ENCODE data around the gene FAM83C. TPM values are rescaled to one million over a fixed set of nuclear protein-coding genes. Genes with fewer than 3 reads are reported as not detected.

The FAM83C gene
- total RNA-seq, 4 donors from 2014 or later, result not detected

DNA sequence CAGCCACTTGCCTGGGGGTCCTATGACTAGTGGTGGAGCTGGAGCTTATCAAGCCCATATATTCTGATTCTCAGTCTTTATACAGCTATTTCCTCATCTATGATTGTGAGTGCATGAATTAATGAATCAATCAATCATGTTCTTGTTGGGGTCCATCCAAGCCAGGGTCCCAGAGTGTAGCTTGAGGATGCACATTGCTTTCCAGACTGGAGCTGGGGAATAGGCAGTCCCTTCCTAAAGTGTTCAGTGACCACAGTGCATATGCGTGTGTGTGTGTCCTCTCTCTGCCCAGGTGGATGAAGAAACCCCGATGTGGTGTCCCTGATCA, 40.6 kb downstream of the FAM83C start:
- no peaks in the 10 kb centered on the region for H3K27me3 ChIP-seq
- no peaks in the 10 kb centered on the region for H3K9me3 ChIP-seq
- no peak overlapping the region for H3K27ac ChIP-seq (replicated peaks in 1 of 4)
- H3K36me3 ChIP-seq, result peaks cover 3 to 23% (median 7%) of the 10 kb centered on the region in 4 donors
- no peak overlapping the region for H3K4me3 ChIP-seq
- no peak for DNase-seq (ENCODE audit: extremely low spot score)
- intact Hi-C loops (cut with DNase I), result no loop called here
- TF ChIP-seq, protein P1, sequence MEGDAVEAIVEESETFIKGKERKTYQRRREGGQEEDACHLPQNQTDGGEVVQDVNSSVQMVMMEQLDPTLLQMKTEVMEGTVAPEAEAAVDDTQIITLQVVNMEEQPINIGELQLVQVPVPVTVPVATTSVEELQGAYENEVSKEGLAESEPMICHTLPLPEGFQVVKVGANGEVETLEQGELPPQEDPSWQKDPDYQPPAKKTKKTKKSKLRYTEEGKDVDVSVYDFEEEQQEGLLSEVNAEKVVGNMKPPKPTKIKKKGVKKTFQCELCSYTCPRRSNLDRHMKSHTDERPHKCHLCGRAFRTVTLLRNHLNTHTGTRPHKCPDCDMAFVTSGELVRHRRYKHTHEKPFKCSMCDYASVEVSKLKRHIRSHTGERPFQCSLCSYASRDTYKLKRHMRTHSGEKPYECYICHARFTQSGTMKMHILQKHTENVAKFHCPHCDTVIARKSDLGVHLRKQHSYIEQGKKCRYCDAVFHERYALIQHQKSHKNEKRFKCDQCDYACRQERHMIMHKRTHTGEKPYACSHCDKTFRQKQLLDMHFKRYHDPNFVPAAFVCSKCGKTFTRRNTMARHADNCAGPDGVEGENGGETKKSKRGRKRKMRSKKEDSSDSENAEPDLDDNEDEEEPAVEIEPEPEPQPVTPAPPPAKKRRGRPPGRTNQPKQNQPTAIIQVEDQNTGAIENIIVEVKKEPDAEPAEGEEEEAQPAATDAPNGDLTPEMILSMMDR (IDR thresholded peaks at IDR 0.05), result no peak
- TF ChIP-seq EP300 (IDR thresholded peaks at IDR 0.05) (no peak), POLR2AphosphoS5 (IDR thresholded peaks at IDR 0.05) (no peak), POLR2A (IDR thresholded peaks at IDR 0.05; ENCODE audit: low read depth) (no peak)
- no peaks in the 10 kb centered on the region for H3K4me1 ChIP-seq
- WGBS, result 100% methylated on average over 2 of the region's 2 CpGs

DNA sequence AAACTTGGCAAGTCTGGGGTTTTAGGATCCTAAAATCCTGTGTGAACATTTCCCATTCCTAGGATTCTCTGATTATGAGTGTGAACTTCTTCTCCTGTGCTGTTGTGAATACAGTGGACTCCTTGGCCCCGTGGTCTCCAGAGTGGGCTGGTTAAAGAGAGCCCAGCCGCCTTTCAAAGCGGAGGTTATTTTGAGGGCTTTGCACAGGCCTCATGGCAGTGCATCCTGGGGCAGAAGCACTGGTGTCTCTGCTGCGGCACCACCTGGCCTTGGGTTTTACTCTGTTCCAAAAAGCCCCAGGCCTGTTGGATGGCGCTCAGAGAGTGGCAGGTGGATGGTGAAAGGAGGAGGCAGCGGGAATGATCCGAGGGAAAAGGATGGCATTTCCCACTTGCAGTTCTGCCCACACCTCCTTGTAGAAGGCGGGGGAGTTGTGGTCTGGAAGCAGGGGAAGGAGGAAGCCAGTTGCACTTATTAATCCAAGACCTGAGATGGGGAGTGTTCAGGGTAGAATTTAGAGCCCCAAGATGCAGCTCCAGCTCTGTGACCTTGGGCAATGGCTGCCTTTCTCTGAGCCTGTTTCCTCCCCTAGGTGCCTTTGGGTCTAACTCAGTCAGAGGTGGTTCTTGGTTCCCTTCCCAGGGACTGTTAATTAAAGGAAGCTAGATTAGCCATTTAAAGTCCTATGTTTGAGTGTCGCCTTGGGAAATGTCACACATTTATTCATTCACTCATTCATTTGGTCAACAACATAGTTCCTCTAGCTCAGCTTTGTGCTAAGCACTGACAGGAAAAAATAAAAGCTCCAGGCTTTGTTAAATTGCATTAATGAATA, 43.4 kb downstream of the FAM83C start:
- DNase-seq (ENCODE audit: extremely low spot score), result no peak
- no peaks in the 10 kb centered on the region for H3K4me1 ChIP-seq

DNA sequence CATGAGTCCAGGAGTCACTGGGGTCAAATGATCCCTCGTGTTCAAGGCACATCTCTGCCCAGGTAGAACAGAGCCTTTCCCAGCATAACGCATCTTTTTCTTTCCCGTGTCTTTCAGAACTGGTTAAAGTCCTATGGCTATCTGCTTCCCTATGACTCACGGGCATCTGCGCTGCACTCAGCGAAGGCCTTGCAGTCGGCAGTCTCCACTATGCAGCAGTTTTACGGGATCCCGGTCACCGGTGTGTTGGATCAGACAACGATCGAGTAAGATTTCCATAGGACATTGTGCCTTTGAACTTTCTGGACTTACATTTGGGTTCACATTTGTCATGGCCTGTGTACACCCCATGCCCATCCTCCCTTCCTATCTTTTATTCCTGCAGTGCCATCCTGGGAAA, 45.5 kb downstream of the FAM83C start:
- Histone ChIP-seq H3K4me3 (no peak overlapping the region), H3K27me3 (no peaks in the 10 kb centered on the region), H3K27ac (replicated peaks in 1 of 4) (no peak overlapping the region), H3K9me3 (no peaks in the 10 kb centered on the region), H3K36me3 (peaks cover 0 to 5% (median 0%) of the 10 kb centered on the region in 4 donors), H3K4me1 (no peaks in the 10 kb centered on the region)
- DNase-seq (ENCODE audit: extremely low spot score), result no peak
- TF ChIP-seq EP300 (IDR thresholded peaks at IDR 0.05) (no peak), POLR2A (IDR thresholded peaks at IDR 0.05; ENCODE audit: low read depth) (no peak), POLR2AphosphoS5 (IDR thresholded peaks at IDR 0.05) (no peak)
- TF ChIP-seq, protein P1 (IDR thresholded peaks at IDR 0.05), result no peak
- intact Hi-C loops (cut with DNase I), result no loop called here
- WGBS, result 94% methylated on average over 12 of the region's 12 CpGs

More for the DNA sequence above, 43.4 kb downstream of the FAM83C start:
- H3K27ac ChIP-seq (replicated peaks in 1 of 4), result no peak overlapping the region
- H3K27me3 ChIP-seq, result no peaks in the 10 kb centered on the region
- H3K4me3 ChIP-seq, result no peak overlapping the region
- peaks cover 0 to 5% (median 0%) of the 10 kb centered on the region in 4 donors for H3K36me3 ChIP-seq
- H3K9me3 ChIP-seq, result no peaks in the 10 kb centered on the region
- intact Hi-C loops (cut with DNase I), result no loop called here
- TF ChIP-seq EP300 (IDR thresholded peaks at IDR 0.05) (no peak), POLR2A (IDR thresholded peaks at IDR 0.05; ENCODE audit: low read depth) (no peak), POLR2AphosphoS5 (IDR thresholded peaks at IDR 0.05) (no peak)
- TF ChIP-seq, protein P1 (IDR thresholded peaks at IDR 0.05), result no peak
- WGBS, result 88% methylated on average over 7 of the region's 9 CpGs

DNA sequence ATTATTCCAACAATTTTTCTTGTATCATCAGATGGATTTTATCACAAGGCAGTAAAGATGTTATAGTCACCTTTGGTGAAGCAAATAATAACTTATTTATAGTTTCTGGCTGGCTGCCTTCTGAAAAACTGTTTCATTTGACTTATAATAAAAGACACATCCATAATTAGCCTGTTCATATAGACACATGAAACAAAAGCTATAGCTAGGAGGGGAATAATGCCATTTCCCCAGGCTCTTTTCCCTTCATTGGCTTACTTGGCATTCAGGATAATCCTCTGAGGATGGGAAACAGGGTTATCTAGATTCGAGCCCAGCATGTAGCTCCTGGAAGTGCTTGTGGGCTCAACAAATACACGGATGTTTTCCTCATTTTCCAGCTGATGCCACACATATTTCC, 48.2 kb downstream of the FAM83C start:
- Histone ChIP-seq H3K36me3 (peaks cover 0 to 5% (median 0%) of the 10 kb centered on the region in 4 donors), H3K4me1 (no peaks in the 10 kb centered on the region), H3K27me3 (no peaks in the 10 kb centered on the region), H3K9me3 (no peaks in the 10 kb centered on the region), H3K4me3 (no peak overlapping the region), H3K27ac (replicated peaks in 1 of 4) (no peak overlapping the region)
- intact Hi-C loops (cut with DNase I), result no loop called here
- WGBS, result 76% methylated on average over 2 of the region's 2 CpGs
- TF ChIP-seq POLR2AphosphoS5 (IDR thresholded peaks at IDR 0.05) (no peak), EP300 (IDR thresholded peaks at IDR 0.05) (no peak), POLR2A (IDR thresholded peaks at IDR 0.05; ENCODE audit: low read depth) (no peak)
- TF ChIP-seq, protein P1 (IDR thresholded peaks at IDR 0.05), result no peak
- DNase-seq (ENCODE audit: extremely low spot score), result no peak
